ENCODE results near the gene CERCAM.
"Not testable (repeated sequence)": the region's sequence is repeated elsewhere in the genome, so short reads cannot be mapped to it uniquely, and the experiment has no call there.

The CERCAM gene

GRCh38 chr9:128435611-128436010, 15.0 kb downstream of the CERCAM start:
- no peak overlapping the region for H3K4me3 Mint-ChIP-seq
- no peak overlapping the region for H3K27ac Mint-ChIP-seq
- DNase-seq: no peak
- H3K36me3 Mint-ChIP-seq (ENCODE audit: low read depth): peaks cover 5% of the 10 kb centered on the region
- no peaks in the 10 kb centered on the region for H3K27me3 Mint-ChIP-seq (ENCODE audit: low read depth, poor library complexity)
- no peaks in the 10 kb centered on the region for H3K4me1 Mint-ChIP-seq
- TF ChIP-seq CTCF (IDR thresholded peaks at IDR 0.05): no peak
- no peaks in the 10 kb centered on the region for H3K9me3 Mint-ChIP-seq

DNA sequence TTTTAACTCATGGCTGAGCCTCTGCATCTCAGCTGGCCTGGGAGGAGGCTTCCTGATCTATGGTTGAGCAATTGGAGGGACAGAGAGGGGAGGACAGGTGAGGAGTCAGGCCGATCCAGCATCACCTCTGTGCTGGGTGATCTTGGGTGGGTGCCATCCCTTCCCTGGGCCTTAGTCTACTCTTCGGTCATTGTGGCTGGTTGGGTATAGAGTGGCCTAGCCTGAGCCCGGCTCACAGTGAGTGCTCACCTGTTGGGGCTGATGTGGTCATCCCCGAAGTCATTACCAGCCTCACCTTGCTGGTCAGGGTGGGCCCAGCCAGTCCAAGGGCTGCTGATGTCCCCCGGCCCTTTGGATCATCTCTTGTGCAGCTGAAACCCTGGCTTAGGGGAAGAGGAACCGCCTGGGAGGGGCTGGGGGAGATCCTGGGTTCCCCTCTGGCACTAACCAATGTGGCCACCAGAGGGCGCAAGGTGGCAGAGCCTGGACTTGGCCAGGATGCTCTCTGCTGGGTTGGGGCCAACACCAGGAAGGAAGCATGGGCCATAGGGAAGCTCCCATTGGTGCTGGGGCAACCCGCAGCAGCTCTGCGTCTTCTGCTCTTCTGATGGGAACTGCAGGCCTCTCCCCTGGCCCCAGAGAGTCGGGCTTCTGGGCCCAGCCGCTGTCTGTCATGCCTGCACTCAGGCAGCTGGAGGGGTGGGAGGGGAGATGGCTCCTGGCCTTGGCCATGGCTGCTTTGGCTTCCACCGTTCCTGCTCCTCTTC, 17.9 kb downstream of the CERCAM start:
- no peaks in the 10 kb centered on the region for H3K36me3 Mint-ChIP-seq (ENCODE audit: low read depth)
- H3K27ac Mint-ChIP-seq: no peak overlapping the region
- H3K27me3 Mint-ChIP-seq (ENCODE audit: low read depth, poor library complexity): peaks cover 7% of the 10 kb centered on the region
- peak; percentile 95 for DNase-seq
- H3K9me3 Mint-ChIP-seq: no peaks in the 10 kb centered on the region
- no peak overlapping the region for H3K4me3 Mint-ChIP-seq
- peak; percentile 93 for TF ChIP-seq CTCF (IDR thresholded peaks at IDR 0.05)
- no peaks in the 10 kb centered on the region for H3K4me1 Mint-ChIP-seq

GRCh38 chr9:128439273-128439672, 18.6 kb downstream of the CERCAM start:
- H3K4me3 Mint-ChIP-seq: no peak overlapping the region
- peak overlapping the region; percentile 6 for H3K27ac Mint-ChIP-seq
- no peak for DNase-seq
- no peak for TF ChIP-seq CTCF (IDR thresholded peaks at IDR 0.05)
- no peaks in the 10 kb centered on the region for H3K9me3 Mint-ChIP-seq
- H3K4me1 Mint-ChIP-seq: no peaks in the 10 kb centered on the region
- peaks cover 7% of the 10 kb centered on the region for H3K27me3 Mint-ChIP-seq (ENCODE audit: low read depth, poor library complexity)
- H3K36me3 Mint-ChIP-seq (ENCODE audit: low read depth): no peaks in the 10 kb centered on the region

DNA sequence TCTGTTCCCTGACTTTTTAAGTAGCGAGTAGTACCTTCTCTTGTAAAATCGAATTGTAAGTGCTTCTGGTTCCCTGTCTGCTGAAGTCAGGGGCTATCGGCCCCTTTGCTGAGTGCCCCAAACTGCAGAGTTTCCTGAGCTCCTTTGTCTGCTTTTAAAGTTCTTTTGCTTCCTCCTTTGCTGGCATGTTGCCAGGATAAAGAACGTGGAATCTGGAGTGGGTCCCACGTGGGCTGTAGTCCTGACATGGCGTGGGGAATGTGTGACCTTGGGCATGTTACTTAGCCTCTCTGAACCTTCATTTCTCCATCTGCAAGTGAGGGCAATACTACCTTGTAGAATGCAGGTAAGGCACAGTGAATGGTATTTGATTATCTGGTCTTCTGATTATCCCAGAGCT, 21.5 kb downstream of the CERCAM start:
- TF ChIP-seq CTCF (IDR thresholded peaks at IDR 0.05): no peak
- Mint-ChIP-seq H3K27me3 (ENCODE audit: low read depth, poor library complexity) (peaks cover 11% of the 10 kb centered on the region), H3K4me1 (no peaks in the 10 kb centered on the region), H3K36me3 (ENCODE audit: low read depth) (no peaks in the 10 kb centered on the region), H3K4me3 (no peak overlapping the region), H3K9me3 (no peaks in the 10 kb centered on the region), H3K27ac (no peak overlapping the region)
- DNase-seq: no peak

GRCh38 chr9:128446505-128446904, 25.8 kb downstream of the CERCAM start:
- H3K27ac Mint-ChIP-seq; DNase-seq; H3K9me3 Mint-ChIP-seq; H3K36me3 Mint-ChIP-seq (ENCODE audit: low read depth); H3K4me1 Mint-ChIP-seq; H3K4me3 Mint-ChIP-seq: not testable (repeated sequence)
- peaks cover 22% of the 10 kb centered on the region for H3K27me3 Mint-ChIP-seq (ENCODE audit: low read depth, poor library complexity)

- Mint-ChIP-seq H3K27me3 (ENCODE audit: low read depth, poor library complexity) (peaks cover 19% of the 10 kb centered on the region), H3K4me1 (no peaks in the 10 kb centered on the region), H3K36me3 (ENCODE audit: low read depth) (no peaks in the 10 kb centered on the region), H3K9me3 (no peaks in the 10 kb centered on the region), H3K27ac (no peak overlapping the region), H3K4me3 (no peak overlapping the region)
- no peak for TF ChIP-seq CTCF (IDR thresholded peaks at IDR 0.05)
- DNase-seq: no peak
Measured at GRCh38 chr9:128448746-128449145, 28.1 kb downstream of the CERCAM start.

Data from nephron progenitor cell (in vitro differentiated cells).